Left ventricle myocardium inferior (tissue), 1 donor: Measurements from ENCODE around the gene ZNF23. TPM values are rescaled to one million over a fixed set of nuclear protein-coding genes. Genes with fewer than 3 reads are reported as not detected.

Source experiments
- DNase-seq: peaks from one replicate; pipeline ENCODE4 v3.0.0-alpha.2; 2020
- H3K27ac ChIP-seq: fragments of 200-600 bp; replicated peaks from 2 replicates; pipeline ENCODE4 v1.8.0; 2021
- H3K27me3 ChIP-seq: fragments of 200-600 bp; 2 replicates; pipeline ENCODE4 v1.8.0; 2021; ENCODE audit warnings: low read depth
- H3K36me3 ChIP-seq: fragments of 200-600 bp; 2 replicates; pipeline ENCODE4 v1.8.0; 2021
- H3K4me1 ChIP-seq: fragments of 200-600 bp; 2 replicates; pipeline ENCODE4 v1.8.0; 2021
- H3K4me3 ChIP-seq: fragments of 200-600 bp; 2 replicates; pipeline ENCODE4 v1.8.0; 2021; ENCODE audit warnings: mild to moderate bottlenecking, moderate library complexity
- H3K9me3 ChIP-seq: fragments of 200-600 bp; replicated peaks from 2 replicates; pipeline ENCODE4 v1.8.0; 2021
- intact Hi-C: fragments of 100-400 bp; cut with micrococcal nuclease; formaldehyde crosslinking; loops from one replicate; pipeline ENCODE4 v1.11.0; 2022
- total RNA-seq: library from RNA; stranded (reverse); fragmentation: NEBNext Ultra II Directional; extraction: Animal tissue kit (Norgen Biotek cat#: 25700); gene quantifications from one replicate; pipeline ENCODE4 v1.2.1, GENCODE V29; 2021
- TF ChIP-seq, protein P1 (sequence below): fragments of 200-600 bp; IDR thresholded peaks from 2 replicates; pipeline ENCODE4 v1.8.0; 2021; ENCODE audit warnings: antibody characterized with exemption, mild to moderate bottlenecking, borderline replicate concordance
- donor health status: DM: no; HTN: yes; CAD: no; lungs with severe emphysema.

Gene ZNF23
- total RNA-seq, 1 donor from 2014 or later = 5.2 TPM

DNA sequence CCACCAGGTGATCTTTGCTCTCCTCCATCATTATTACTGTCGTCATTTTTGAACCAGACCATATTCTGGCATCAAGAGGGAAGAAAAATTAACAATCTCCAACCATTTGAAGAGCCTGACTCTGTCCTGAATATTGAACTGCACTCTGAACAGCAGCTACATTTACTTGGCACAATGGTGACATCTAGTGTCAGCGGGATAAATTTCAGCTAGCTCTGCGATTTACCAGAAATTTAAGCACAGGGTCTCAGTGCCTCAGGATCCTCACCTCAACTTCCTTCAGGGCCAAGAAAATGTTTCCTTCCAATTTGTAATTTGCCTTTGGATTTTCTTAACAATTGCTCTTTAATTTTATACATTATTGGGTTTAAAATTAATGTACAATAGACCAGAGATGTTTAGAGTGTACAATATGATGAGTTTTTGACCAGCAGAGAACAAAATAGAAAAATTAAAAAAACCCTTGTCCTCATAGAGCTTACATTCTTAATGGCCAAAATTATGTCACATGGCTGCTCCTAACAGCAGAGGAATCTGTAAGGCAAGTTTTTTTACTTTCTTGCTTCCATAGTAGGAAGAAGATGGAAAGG, 37.8 kb upstream of the ZNF23 start:
- TF ChIP-seq, protein P1, sequence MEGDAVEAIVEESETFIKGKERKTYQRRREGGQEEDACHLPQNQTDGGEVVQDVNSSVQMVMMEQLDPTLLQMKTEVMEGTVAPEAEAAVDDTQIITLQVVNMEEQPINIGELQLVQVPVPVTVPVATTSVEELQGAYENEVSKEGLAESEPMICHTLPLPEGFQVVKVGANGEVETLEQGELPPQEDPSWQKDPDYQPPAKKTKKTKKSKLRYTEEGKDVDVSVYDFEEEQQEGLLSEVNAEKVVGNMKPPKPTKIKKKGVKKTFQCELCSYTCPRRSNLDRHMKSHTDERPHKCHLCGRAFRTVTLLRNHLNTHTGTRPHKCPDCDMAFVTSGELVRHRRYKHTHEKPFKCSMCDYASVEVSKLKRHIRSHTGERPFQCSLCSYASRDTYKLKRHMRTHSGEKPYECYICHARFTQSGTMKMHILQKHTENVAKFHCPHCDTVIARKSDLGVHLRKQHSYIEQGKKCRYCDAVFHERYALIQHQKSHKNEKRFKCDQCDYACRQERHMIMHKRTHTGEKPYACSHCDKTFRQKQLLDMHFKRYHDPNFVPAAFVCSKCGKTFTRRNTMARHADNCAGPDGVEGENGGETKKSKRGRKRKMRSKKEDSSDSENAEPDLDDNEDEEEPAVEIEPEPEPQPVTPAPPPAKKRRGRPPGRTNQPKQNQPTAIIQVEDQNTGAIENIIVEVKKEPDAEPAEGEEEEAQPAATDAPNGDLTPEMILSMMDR = peak; percentile 75
- Histone ChIP-seq H3K27me3 (peaks cover 51% of the 10 kb centered on the region), H3K4me1 (no peaks in the 10 kb centered on the region), H3K4me3 (no peak overlapping the region), H3K27ac (no peak overlapping the region), H3K9me3 (no peaks in the 10 kb centered on the region), H3K36me3 (no peaks in the 10 kb centered on the region)
- intact Hi-C loops = loop anchor here (5.0 kb wide), 1 partner anchor 88 kb away; no protein-coding TSS in a partner anchor
- DNase-seq = no peak

DNA sequence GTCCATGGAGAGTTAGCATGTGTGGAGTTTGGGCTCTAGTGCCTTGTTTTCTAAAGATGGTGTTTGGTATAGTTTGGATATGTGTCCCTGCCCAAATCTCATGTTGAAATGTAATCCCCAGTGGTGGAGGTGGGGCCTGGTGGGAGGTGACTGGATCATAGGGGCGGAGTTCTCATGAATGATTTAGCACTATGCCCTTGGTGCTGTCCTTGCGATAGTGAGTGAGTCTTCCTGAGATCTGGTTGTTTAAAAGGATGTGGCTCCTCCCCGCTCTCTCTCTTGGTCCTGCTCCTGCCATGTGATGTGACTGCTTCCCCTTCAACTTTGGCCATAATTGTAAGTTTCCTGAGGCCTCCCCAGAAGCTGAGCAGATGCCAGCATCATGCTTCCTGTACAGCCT, 36.0 kb upstream of the ZNF23 start:
- Histone ChIP-seq H3K36me3 (no peaks in the 10 kb centered on the region), H3K27ac (no peak overlapping the region), H3K4me3 (no peak overlapping the region), H3K27me3 (peaks cover 35% of the 10 kb centered on the region), H3K4me1 (no peaks in the 10 kb centered on the region), H3K9me3 (no peaks in the 10 kb centered on the region)
- no peak for DNase-seq
- intact Hi-C loops = loop anchor here (5.0 kb wide), 1 partner anchor 86 kb away; no protein-coding TSS in a partner anchor
- TF ChIP-seq, protein P1 = no peak

DNA sequence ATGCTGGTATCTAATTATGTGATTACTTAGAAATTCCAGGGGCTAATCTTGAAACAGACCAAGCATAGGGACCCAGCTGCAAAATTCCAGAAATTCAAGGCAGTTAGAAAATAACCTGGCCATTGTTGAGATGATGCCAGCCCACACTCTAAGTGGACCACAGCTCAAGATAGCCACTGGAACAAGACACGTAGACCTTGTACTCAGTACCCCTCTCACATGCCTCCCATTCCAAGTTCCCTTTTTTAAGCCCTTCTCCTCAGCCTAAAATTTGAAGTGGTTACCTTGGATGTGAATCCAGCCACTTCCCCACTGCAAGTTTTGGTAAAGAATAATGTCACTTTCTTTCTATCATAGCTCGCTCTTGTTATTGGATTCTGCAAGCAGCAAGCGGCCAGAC, 31.2 kb upstream of the ZNF23 start:
- Histone ChIP-seq H3K9me3 (no peaks in the 10 kb centered on the region), H3K27ac (no peak overlapping the region), H3K4me3 (no peak overlapping the region), H3K36me3 (no peaks in the 10 kb centered on the region), H3K27me3 (peaks cover 31% of the 10 kb centered on the region), H3K4me1 (no peaks in the 10 kb centered on the region)
- TF ChIP-seq, protein P1 = no peak
- intact Hi-C loops = loop anchor here (5.0 kb wide), 1 partner anchor 36 kb away; no protein-coding TSS in a partner anchor
- DNase-seq = no peak

GRCh38 chr16:71492786-71493185, 30.7 kb upstream of the ZNF23 start:
- intact Hi-C loops = loop anchor here (5.0 kb wide), 1 partner anchor 35 kb away; no protein-coding TSS in a partner anchor
- no peaks in the 10 kb centered on the region for H3K36me3 ChIP-seq
- no peaks in the 10 kb centered on the region for H3K4me1 ChIP-seq
- H3K27me3 ChIP-seq = peaks cover 27% of the 10 kb centered on the region
- no peaks in the 10 kb centered on the region for H3K9me3 ChIP-seq
- DNase-seq = no peak
- TF ChIP-seq, protein P1 = no peak
- no peak overlapping the region for H3K27ac ChIP-seq
- H3K4me3 ChIP-seq = no peak overlapping the region

DNA sequence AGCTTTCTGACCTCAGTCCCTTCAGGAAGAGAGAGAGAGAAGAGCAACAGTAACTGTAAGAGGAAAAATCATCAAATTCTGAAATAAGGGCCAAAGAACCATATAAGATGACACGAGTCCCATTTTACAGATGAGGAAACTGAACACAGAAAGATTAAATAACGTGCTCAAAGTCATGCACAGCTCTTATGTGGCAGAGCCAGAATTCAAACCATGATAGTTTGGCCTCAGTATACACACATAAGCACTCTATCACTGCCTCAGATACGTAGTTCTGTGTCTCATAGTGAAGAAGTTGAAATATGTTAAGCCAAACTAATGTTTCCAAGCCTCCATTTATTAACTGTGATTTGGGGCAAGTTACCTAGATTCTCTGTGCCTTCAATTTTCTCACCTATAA, 29.0 kb upstream of the ZNF23 start:
- Histone ChIP-seq H3K27me3 (peaks cover 24% of the 10 kb centered on the region), H3K9me3 (no peaks in the 10 kb centered on the region), H3K4me3 (no peak overlapping the region), H3K36me3 (no peaks in the 10 kb centered on the region), H3K27ac (no peak overlapping the region), H3K4me1 (no peaks in the 10 kb centered on the region)
- TF ChIP-seq, protein P1 = no peak
- DNase-seq = no peak
- intact Hi-C loops = loop anchor here (5.0 kb wide), 1 partner anchor 34 kb away; no protein-coding TSS in a partner anchor
